Panc1 (cell line): Measurements from ENCODE around the gene CAPN10.

ENCODE experiments used
- CTCF ChIP-seq: fragments of 450-650 bp; IDR thresholded peaks from 2 replicates; pipeline ENCODE4 v1.5.1; 2017; ENCODE audit warnings: mild to moderate bottlenecking
- POLR2AphosphoS5 ChIP-seq: IDR thresholded peaks from 2 replicates; pipeline ENCODE4 v1.6.1; 2012; ENCODE audit warnings: mild to moderate bottlenecking, low read depth, low read length, moderate library complexity
- REST ChIP-seq, 2 experiments: IDR thresholded peaks; 2 replicates each; pipeline ENCODE4 v1.6.1; 2011 to 2012; ENCODE audit warnings: low read depth in 2 of 2, control low read depth in 1 of 2, low read length in 1 of 2, mild to moderate bottlenecking in 1 of 2, moderate library complexity in 1 of 2; ENCODE audit not compliant: insufficient read depth in 1 of 2
- SIN3A ChIP-seq: IDR thresholded peaks from 2 replicates; pipeline ENCODE4 v1.6.1; 2012; ENCODE audit warnings: low read depth, mild to moderate bottlenecking, low read length, moderate library complexity, borderline replicate concordance; ENCODE audit not compliant: insufficient read depth
- TCF7L2 ChIP-seq: IDR thresholded peaks from 2 replicates; pipeline ENCODE4 v1.6.1; 2011; ENCODE audit warnings: mild to moderate bottlenecking, low read depth, low read length, inconsistent platforms

GRCh38 chr2:240568678-240569522 lies 17.6 kb upstream of the CAPN10 start:
- no peak for TF ChIP-seq CTCF
- no peak for TF ChIP-seq TCF7L2
- no peak for TF ChIP-seq REST (IDR thresholded peaks at IDR 0.05; ENCODE audit: insufficient read depth in 1 of 2, low read depth in 2 of 2, low read length in 1 of 2)
- TF ChIP-seq POLR2AphosphoS5: no peak
- TF ChIP-seq SIN3A: no peak
